HG03039 (cell line): ENCODE results near the gene PKDREJ.

ENCODE experiments used
- ATAC-seq: cut with Tn5 transposase; IDR thresholded peaks from one replicate; pipeline ENCODE4 v1.9.1; 2021; ENCODE audit warnings: mild to moderate bottlenecking, moderate library complexity; ENCODE audit not compliant: unreplicated experiment

The PKDREJ gene

DNA sequence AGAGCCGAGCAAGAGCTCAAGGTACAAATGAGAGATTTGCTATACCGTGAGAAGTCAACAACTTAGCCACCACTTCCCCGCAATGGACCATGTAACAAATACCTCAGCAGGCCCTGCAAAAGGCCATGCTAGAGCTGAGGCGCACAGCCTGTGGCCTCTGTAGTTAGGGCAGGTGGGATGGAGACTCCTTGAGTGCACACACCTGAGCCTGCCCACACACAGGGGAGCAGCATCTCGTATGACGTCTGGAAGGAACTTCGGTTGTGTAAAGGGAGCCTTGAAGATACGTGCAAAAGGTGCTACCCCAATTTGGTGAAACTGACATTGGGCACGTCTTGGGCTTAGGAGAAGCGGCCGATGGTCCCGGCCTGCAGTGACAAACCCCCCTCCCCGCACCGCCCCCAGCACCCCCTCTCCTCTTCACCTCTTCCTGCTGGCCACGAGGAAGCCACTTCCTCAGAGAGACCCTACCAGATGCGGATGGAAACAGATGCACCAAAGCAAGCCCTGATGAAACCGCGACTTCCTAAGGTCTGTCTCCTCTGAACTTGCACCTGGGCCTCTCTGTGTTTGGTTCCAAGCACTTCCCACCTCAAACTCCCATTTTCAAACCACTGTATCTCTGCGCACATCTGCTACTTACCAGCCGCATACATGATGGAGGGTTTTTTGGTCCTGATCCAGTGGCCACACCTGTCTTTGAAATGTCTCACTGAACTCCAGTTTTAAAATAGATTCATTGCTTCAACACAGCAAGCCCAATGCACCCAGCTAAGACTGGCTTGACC lies 23.7 kb downstream of the PKDREJ start:
- no peak for ATAC-seq

DNA sequence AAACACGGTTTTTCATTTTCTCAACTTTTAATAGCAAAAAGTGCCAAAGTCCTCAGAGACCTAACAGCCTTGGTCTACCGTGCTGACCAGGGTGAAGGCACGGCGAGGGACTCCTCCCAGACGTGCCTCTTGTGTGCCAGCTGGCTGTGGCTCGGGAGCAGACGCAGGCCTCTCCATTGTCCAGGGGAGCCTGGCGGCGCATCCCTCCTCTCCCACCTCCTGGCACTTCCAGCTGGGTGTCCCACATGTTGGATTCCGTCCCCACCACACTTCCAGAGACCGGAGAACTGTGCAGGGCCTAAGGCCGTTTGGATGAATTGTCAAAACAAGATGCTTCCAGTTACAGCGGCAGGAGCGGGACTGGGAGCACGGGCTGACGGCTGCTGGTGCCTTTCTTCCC lies 24.6 kb downstream of the PKDREJ start:
- ATAC-seq: no peak

GRCh38 chr22:46237453-46238124 lies 25.6 kb downstream of the PKDREJ start:
- no peak for ATAC-seq

DNA sequence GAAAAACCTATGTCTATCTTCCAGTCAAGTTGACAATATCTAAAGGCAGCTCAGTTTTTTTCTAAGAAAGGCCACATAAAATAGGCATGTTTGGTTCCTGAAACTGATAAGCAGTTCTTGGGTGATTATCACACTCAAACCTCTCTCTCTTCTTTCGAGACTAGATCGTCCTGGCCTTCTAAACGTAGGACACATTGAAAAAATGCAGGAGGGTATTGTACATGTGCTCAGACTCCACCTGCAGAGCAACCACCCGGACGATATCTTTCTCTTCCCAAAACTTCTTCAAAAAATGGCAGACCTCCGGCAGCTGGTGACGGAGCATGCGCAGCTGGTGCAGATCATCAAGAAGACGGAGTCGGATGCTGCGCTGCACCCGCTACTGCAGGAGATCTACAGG lies 28.2 kb downstream of the PKDREJ start:
- ATAC-seq: no peak

DNA sequence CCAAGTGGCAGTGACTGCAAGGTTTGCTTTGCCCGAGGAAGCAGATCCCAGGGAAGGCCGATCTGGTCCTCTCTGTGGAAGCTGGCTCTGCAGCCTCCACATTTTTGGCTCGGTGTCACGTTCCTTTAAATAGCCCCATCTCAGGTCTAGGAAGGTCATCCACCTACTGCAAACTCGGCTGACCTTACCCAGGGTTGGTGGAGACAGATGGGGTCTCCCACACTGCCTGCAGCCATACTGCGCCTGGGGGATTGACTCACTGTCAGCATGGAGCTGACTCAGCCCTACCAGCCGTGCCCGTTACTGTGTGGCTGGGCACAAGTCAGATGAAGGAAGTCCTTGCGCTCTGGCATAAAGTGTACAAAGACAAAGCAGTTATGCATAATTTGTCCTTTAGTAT lies 29.9 kb downstream of the PKDREJ start:
- ATAC-seq: no peak

DNA sequence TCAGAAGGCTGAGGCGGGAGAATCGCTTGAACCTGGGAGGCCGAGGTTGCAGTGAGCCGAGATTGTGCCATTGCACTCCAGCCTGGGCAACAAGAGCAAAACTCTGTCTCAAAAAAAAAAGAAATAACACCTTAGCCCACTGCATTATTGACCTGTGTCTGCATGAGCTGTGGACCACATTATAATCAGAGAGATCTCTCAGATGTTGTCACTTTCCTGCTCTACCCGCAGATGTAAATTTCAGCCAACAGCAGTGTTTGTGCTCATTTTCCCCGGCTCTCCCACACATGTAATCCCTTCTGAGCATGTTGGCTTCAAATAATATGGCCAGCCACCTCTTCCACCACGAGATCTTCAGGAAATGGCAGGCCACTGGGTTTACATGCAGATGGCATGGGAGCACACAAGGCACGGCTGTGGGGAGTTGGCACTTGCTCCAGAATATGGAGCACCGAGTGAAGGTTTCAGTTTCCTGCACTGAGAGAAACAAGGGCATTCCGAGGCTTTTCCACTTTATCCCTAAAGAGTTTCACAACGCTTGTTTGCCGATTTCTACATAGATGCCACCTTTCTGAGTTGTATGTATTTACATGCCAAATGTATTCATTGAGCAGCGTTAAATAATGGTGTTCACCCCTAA lies 32.8 kb downstream of the PKDREJ start:
- ATAC-seq: no peak

DNA sequence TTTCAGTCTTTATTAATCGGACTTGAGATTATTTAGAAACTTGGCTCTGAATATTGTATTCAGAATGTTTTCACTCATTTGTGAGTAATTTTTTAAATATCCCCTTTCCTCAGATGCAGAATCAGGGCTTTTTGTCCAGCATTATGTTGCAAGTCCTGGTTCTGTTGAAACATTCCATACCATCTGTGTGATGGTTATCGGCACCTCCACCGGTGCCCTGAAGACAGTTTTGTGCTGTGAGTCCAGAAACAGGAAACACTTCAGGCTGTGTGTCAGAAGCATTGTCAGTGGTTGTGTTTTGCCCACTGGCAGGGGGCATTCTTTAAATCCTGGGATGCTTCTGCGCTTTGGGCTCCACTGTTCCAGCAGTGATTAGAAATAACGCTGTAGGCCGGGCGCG lies 33.4 kb downstream of the PKDREJ start:
- no peak for ATAC-seq

- no peak for ATAC-seq
These were observed 36.6 kb downstream of the PKDREJ start for GRCh38 chr22:46226577-46226976.

DNA sequence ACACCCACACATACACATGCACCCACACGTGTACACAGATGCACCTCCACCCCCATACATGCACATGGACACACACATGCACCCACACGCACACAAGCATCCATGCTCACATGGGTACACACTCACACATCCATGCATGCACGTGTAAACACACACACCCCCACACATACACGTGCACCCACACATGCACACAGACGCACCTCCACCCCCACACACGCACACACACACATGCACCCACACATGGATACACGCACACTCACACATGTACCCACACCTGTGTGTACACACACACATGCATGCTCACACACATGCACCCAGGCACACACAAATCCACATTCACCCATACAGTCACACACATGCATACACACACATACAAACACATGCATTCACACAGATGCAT lies 37.5 kb downstream of the PKDREJ start:
- no peak for ATAC-seq

GRCh38 chr22:46224898-46225290 lies 38.2 kb downstream of the PKDREJ start:
- no peak for ATAC-seq

DNA sequence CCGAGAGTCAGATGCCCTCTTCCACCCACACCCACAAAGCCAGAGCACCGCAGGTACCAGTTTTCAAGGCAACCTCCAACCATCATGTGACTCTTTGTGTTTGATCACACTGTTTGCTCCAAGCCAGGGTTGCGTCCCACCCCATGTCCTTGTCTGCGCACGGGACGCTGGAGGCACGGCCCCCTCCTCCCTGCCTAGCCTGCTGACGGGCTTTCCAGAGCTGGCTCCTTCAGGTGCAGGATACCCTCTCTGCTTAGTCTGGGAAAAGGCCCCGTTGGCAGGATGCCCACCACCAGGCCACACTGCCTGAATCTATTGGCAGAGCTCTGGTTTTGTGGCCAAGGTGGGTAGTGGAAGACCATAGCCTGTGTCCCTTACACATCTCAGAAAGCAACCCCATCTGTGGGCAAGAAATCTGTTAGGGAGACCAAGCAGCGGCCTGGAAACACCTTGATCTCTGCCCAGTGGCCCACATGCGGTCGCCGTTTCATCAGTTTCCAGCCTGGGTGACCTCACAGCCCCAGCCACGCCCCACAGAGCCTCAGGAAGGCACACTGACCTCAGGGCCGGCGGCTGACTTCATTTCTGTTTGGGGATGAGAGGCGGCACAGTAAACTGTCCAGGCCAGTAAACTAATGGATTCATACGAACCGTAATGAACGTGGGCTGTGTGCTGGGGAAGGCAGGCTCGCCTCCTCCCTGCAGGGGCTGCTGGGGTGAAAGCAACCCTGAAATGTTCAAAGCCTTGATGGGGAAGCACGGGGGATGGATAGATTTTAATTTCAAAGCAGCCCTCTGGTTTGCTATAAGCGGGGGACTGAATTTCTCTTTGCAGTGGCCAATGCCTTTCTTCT lies 38.9 kb downstream of the PKDREJ start:
- no peak for ATAC-seq

DNA sequence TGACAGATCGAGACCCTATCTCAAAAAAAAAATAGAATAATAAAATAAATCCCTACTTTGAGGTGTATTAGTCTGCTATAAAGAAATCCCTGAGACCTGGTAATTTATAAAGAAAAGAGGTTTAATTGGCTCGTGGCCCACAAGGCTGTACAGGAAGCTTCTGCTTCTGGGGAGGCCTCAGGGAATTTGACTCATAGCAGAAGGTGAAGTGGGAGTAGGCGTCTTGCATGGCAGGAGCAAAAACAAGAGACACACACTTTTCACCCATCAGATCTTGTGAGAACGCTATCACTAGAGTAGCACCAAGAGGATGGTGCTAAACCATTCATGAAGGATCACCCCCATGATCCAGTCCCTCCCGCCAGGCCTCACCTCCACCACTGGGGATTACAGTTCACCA lies 42.2 kb downstream of the PKDREJ start:
- ATAC-seq: no peak

- no peak for ATAC-seq
These were observed 43.5 kb downstream of the PKDREJ start for GRCh38 chr22:46219636-46220035.

DNA sequence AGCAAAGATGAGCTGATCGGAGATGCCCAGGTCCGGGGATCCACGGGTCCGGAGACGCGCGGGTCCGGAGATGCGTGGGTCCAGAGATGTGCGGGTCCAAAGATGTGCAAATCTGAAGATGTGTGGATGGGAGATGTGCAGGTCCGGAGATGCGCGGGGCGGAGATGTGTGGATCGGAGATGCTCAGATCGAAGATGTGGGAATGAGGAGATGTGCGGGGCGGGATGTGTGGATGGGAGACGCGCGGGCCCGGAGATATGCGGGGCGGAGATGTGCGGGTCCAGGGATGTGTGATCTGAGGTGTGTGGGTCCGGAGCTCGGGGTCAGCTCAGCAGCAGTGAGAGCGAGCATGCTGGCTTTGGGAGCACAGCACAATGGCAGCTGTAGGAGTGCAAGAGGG lies 48.5 kb downstream of the PKDREJ start:
- ATAC-seq: no peak

GRCh38 chr22:46214149-46214548 lies 49.0 kb downstream of the PKDREJ start:
- no peak for ATAC-seq

DNA sequence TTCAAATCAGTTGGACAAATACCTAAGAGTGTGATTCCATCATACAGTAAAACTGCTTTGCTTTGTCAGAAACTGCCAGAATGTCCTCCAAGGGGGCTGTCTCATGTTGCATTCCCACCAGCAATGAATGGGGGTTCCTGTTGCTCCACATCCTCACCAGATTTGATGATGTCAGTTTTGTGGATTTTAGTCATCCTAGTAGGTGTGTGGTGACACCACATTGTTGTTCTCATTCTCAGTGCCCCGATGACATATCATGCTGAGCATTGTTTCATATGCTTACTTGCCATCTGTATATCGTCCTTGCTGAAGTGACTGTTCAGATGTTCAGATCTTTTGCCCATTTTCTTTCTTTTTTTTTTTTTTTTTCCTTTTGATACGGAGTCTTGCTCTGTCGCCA lies 50.1 kb downstream of the PKDREJ start:
- ATAC-seq: no peak

DNA sequence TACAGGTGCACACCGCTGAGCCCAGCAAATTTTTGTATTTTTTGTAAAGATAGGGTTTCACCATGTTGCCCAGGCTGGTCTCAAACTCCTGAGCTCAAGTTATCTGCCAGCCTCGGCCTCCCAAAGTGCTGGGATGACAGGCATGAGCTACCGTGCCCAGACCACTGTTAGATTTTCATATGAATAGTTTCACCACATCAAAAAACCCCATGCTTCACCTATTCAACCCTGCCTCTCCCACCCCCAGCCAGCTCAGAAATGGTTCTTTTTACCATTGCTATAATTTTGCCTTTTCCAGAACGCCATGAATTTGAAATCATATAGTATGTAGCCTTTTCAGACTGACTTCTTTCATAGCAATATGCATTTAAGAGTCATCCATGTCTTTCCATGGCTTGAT lies 50.9 kb downstream of the PKDREJ start:
- ATAC-seq: no peak

- ATAC-seq: no peak
These were observed 53.9 kb downstream of the PKDREJ start for GRCh38 chr22:46209262-46209661.
